ENCODE results near the gene NFIC.

- TF ChIP-seq YY1 (IDR thresholded peaks at IDR 0.05; ENCODE audit: insufficient read depth, insufficient read length) = no peak
- no peak for TF ChIP-seq ZNF274 (IDR thresholded peaks at IDR 0.05; ENCODE audit: low read depth, low read length)
These were observed 26.1 kb downstream of the NFIC start for GRCh38 chr19:3392480-3392879.
